PC-9 (cell line): ENCODE measurements around the gene SCARF2. TPM values are rescaled to one million over a fixed set of nuclear protein-coding genes. Genes with fewer than 3 reads are reported as not detected.

Experiments
- Bru-seq: library from RNA; stranded (reverse); fragments of 400-500 nt; gene quantifications from one replicate; lab custom pipeline; 2021; lab: Mats Ljungman, UMichigan
- BruChase-seq, 2 experiments: library from RNA; stranded (reverse); fragments of 400-500 nt; gene quantifications; one replicate each; lab custom pipeline; 2021; lab: Mats Ljungman, UMichigan
- BruUV-seq: library from RNA; stranded (reverse); fragments of 400-500 nt; replicated peaks from 2 replicates; lab custom pipeline; 2021; lab: Mats Ljungman, UMichigan
- CTCF ChIA-PET: fragments of 300-600 bp; sonication (Branson Sonifier 250); formaldehyde crosslinking; loops from one replicate; lab custom pipeline; 2022; ENCODE audit warnings: antibody characterized with exemption; lab: Charles Lee
- POLR2A ChIA-PET: fragments of 300-600 bp; sonication (Branson Sonifier 250); formaldehyde crosslinking; loops from one replicate; lab custom pipeline; 2022; ENCODE audit warnings: antibody characterized with exemption; ENCODE audit not compliant: unreplicated experiment; lab: Charles Lee
- DNase-seq, 2 experiments: peaks; one replicate each; pipeline versions ENCODE4 v3.0.0 to v3.0.0-alpha.2; 2015 to 2022; ENCODE audit warnings: mixed read lengths in 1 of 2
- H2AFZ ChIP-seq: fragments of 200-600 bp; sonication (generic); 2 replicates; pipeline ENCODE4 v1.8.1; 2017; ENCODE audit warnings: antibody characterized with exemption
- H3F3A ChIP-seq: fragments of 200-600 bp; sonication (generic); 2 replicates; pipeline ENCODE4 v1.8.1; 2017; ENCODE audit warnings: antibody characterized with exemption, mild to moderate bottlenecking, low read depth; ENCODE audit not compliant: insufficient read depth
- H3K27ac ChIP-seq: fragments of 200-600 bp; sonication (generic); 2 replicates; pipeline ENCODE4 v1.6.1; 2016; ENCODE audit warnings: mixed run types
- H3K27me3 ChIP-seq: fragments of 200-600 bp; sonication (generic); 2 replicates; pipeline ENCODE4 v1.6.1; 2016; ENCODE audit warnings: low read depth, mixed run types; ENCODE audit not compliant: insufficient read depth
- H3K36me3 ChIP-seq: fragments of 200-600 bp; sonication (generic); 2 replicates; pipeline ENCODE4 v1.6.1; 2016; ENCODE audit warnings: low read depth, mixed run types
- H3K4me1 ChIP-seq: fragments of 200-600 bp; sonication (generic); replicated peaks from 2 replicates; pipeline ENCODE4 v1.6.1; 2016; ENCODE audit warnings: mixed run types; ENCODE audit not compliant: insufficient read depth
- H3K4me2 ChIP-seq: fragments of 200-600 bp; sonication (generic); 2 replicates; pipeline ENCODE4 v1.6.1; 2017; ENCODE audit warnings: mixed run types
- H3K4me3 ChIP-seq: fragments of 200-600 bp; sonication (generic); 2 replicates; pipeline ENCODE4 v1.6.1; 2016; ENCODE audit warnings: mixed run types
- H3K79me2 ChIP-seq: fragments of 200-600 bp; sonication (generic); 2 replicates; pipeline ENCODE4 v1.6.1; 2017; ENCODE audit warnings: low read depth, mixed run types
- H3K9me2 ChIP-seq: fragments of 200-600 bp; sonication (generic); 2 replicates; pipeline ENCODE4 v1.8.1; 2017; ENCODE audit warnings: mild to moderate bottlenecking; ENCODE audit not compliant: insufficient read depth
- H3K9me3 ChIP-seq: fragments of 200-600 bp; sonication (generic); 2 replicates; pipeline ENCODE4 v1.8.1; 2016; ENCODE audit warnings: low read depth; ENCODE audit not compliant: insufficient read depth
- H4K20me1 ChIP-seq: fragments of 200-600 bp; sonication (generic); 2 replicates; pipeline ENCODE4 v1.8.1; 2017; ENCODE audit not compliant: insufficient read depth
- EZH2 ChIP-seq: fragments of 200-600 bp; sonication (generic); IDR thresholded peaks from 2 replicates; pipeline ENCODE4 v1.8.0; 2017; ENCODE audit warnings: antibody characterized with exemption, low read depth
- intact Hi-C: fragments of 100-400 bp; cut with micrococcal nuclease; formaldehyde crosslinking; loops from one replicate; pipeline ENCODE4 v1.10.0; 2022; ENCODE audit not compliant: unreplicated experiment
- long read RNA-seq: library from polyadenylated mRNA; stranded (forward); transcript quantifications from one replicate; pipeline ENCODE4 v2.0.0, GENCODE V29; 2022
- total RNA-seq: library from RNA; stranded (reverse); gene quantifications from 2 replicates; pipeline ENCODE4 v1.2.3, GENCODE V29; 2021
- TF ChIP-seq, protein P1 (sequence below): fragments of 200-600 bp; sonication (generic); conservative IDR thresholded peaks from 2 replicates; pipeline ENCODE4 v1.6.1; 2017; ENCODE audit warnings: mixed run types, antibody characterized with exemption, mild to moderate bottlenecking, moderate library complexity

SCARF2 gene, protein sequence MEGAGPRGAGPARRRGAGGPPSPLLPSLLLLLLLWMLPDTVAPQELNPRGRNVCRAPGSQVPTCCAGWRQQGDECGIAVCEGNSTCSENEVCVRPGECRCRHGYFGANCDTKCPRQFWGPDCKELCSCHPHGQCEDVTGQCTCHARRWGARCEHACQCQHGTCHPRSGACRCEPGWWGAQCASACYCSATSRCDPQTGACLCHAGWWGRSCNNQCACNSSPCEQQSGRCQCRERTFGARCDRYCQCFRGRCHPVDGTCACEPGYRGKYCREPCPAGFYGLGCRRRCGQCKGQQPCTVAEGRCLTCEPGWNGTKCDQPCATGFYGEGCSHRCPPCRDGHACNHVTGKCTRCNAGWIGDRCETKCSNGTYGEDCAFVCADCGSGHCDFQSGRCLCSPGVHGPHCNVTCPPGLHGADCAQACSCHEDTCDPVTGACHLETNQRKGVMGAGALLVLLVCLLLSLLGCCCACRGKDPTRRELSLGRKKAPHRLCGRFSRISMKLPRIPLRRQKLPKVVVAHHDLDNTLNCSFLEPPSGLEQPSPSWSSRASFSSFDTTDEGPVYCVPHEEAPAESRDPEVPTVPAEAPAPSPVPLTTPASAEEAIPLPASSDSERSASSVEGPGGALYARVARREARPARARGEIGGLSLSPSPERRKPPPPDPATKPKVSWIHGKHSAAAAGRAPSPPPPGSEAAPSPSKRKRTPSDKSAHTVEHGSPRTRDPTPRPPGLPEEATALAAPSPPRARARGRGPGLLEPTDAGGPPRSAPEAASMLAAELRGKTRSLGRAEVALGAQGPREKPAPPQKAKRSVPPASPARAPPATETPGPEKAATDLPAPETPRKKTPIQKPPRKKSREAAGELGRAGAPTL
- 0.52 and 1.7 TPM in 2 replicates for total RNA-seq
- percentile 20 among the genes with signal in this experiment for Bru-seq, nascent RNA
- BruChase-seq, experiment 1, labeled RNA remaining after a 2-hour chase = percentile 30 among the genes with signal in this experiment
- percentile 40 among the genes with signal in this experiment for BruChase-seq, experiment 2, labeled RNA remaining after a 6-hour chase
- long read RNA-seq, partial matches to known transcripts = 1 of 2 reads
- long read RNA-seq, other reads (novel, unspliced or antisense) = 0 of 2 reads

DNA sequence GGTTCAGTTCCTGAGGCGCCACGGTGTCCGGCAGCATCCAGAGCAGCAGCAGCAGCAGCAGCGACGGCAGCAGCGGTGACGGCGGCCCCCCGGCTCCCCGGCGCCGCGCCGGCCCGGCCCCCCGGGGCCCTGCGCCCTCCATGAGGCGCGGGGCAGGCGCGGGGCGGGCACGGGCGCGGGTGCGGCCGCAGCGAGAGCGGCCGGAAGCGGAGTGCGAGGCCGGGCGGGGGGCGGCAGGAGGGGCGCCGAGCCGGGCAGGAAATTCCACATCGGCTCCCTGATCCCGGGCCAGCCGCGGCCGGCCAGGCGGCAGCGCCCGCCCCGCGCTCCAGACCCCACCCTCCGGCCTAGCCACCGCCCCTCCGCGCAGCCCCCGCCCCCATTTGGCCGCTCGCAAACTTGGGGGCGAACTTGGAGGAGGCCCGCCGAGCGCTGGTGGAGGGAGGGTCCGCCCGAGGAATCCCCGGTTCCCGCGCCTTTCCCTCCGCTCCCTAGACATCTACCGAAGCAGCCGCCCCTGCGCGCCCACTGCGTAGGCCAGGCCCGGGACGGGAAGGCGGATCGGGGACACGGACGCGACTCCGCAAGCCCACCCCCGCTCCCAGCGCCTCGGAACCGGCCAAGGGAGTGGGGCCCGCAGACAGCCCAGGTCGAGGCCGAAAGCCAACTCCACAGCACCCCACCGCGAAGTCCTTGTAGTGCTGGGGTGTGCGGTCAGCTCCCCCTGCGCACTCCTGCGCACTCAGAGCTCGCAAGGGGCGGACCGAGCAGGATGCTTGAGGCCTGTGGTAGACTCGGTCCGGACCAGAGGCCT is at the start of gene SCARF2:
Gene SCARF2, minus strand, starts transcription at position 213 of the 814 bp plus-strand sequence. Its CDS starts 71 bp downstream, at position 142.
- H3K79me2 ChIP-seq = no peaks in the 10 kb centered on the region
- H2AFZ ChIP-seq = no peak within 1 kb of the TSS
- no peaks in the 10 kb centered on the region for H3K9me2 ChIP-seq
- no peak within 1 kb of the TSS for H3K4me2 ChIP-seq
- no peak within 1 kb of the TSS for H3K27ac ChIP-seq
- BruUV-seq = no TSS peak
- H3K36me3 ChIP-seq = no peaks in the 10 kb centered on the region
- H3K4me1 ChIP-seq = no peaks in the 10 kb centered on the region
- no peaks in the 10 kb centered on the region for H3K9me3 ChIP-seq
- no peak for TF ChIP-seq EZH2
- TF ChIP-seq, protein P1, sequence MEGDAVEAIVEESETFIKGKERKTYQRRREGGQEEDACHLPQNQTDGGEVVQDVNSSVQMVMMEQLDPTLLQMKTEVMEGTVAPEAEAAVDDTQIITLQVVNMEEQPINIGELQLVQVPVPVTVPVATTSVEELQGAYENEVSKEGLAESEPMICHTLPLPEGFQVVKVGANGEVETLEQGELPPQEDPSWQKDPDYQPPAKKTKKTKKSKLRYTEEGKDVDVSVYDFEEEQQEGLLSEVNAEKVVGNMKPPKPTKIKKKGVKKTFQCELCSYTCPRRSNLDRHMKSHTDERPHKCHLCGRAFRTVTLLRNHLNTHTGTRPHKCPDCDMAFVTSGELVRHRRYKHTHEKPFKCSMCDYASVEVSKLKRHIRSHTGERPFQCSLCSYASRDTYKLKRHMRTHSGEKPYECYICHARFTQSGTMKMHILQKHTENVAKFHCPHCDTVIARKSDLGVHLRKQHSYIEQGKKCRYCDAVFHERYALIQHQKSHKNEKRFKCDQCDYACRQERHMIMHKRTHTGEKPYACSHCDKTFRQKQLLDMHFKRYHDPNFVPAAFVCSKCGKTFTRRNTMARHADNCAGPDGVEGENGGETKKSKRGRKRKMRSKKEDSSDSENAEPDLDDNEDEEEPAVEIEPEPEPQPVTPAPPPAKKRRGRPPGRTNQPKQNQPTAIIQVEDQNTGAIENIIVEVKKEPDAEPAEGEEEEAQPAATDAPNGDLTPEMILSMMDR = no peak
- H3F3A ChIP-seq = no peaks in the 10 kb centered on the region
- intact Hi-C loops = no loop called here
- ChIA-PET CTCF (no interaction called here), POLR2A (no interaction called here)
- no peak within 1 kb of the TSS for H3K4me3 ChIP-seq
- H3K27me3 ChIP-seq = no peaks in the 10 kb centered on the region
- no peaks in the 10 kb centered on the region for H4K20me1 ChIP-seq
- no peak for DNase-seq

DNA sequence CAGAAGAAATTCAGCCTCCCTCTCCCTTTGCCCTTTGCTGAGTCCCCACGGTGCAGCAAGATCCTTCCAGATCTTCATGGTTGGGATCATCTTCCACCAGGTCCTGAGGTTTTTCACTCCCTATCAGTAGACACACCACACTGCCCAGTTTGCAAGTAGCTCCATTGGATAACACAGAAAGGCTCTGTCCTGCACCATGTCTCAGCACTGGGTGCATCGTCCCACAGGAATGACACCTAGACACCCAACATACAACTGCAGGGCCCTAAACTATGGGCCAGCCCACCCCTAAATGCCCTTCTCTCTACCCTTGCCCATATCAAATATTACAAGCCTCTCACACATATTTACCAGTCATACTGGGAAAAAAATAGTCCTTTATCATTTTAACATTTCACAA is 48.6 kb upstream of the SCARF2 start:
- no peak overlapping the region for H2AFZ ChIP-seq
- BruUV-seq = no TSS peak
- TF ChIP-seq, protein P1 = no peak
- POLR2A ChIA-PET = no interaction called here
- no peaks in the 10 kb centered on the region for H3K9me2 ChIP-seq
- intact Hi-C loops = no loop called here
- H3K27ac ChIP-seq = no peak overlapping the region
- no peaks in the 10 kb centered on the region for H3F3A ChIP-seq
- no peaks in the 10 kb centered on the region for H4K20me1 ChIP-seq
- no peaks in the 10 kb centered on the region for H3K79me2 ChIP-seq
- H3K4me3 ChIP-seq = no peak overlapping the region
- H3K27me3 ChIP-seq = no peaks in the 10 kb centered on the region
- H3K4me1 ChIP-seq = no peaks in the 10 kb centered on the region
- CTCF ChIA-PET = no interaction called here
- no peak for DNase-seq
- H3K9me3 ChIP-seq = no peaks in the 10 kb centered on the region
- H3K4me2 ChIP-seq = no peak overlapping the region
- no peaks in the 10 kb centered on the region for H3K36me3 ChIP-seq
